A549 (cell line): ENCODE data around the gene SLC4A3. TPM values are rescaled to one million over a fixed set of nuclear protein-coding genes. Genes with fewer than 3 reads are reported as not detected.

ENCODE experiments used
- ATAC-seq, 2 experiments: fragments of 200-7000 bp in 1 of 2; fragments of >200 bp in 1 of 2; cut with Nextera tagmentation in 1 of 2; cut with Tn5 transposase in 1 of 2; 3 replicates each; pipeline versions ENCODE4 v1.8.0 to v1.9.1; 2018 to 2020; ENCODE audit warnings: mild to moderate bottlenecking in 1 of 2, moderate library complexity in 1 of 2
- CTCF ChIA-PET: fragments of 300-600 bp; sonication (Branson Sonifier 250); formaldehyde crosslinking; extraction: SDS; loops from one replicate; lab custom pipeline; 2021; ENCODE audit warnings: antibody characterized with exemption, inconsistent platforms; lab: Yijun Ruan, JAX
- POLR2A ChIA-PET: fragments of 350-600 bp; formaldehyde crosslinking; extraction: SDS; loops from one replicate; lab custom pipeline; 2021; ENCODE audit warnings: antibody characterized with exemption, inconsistent platforms; lab: Yijun Ruan, JAX
- DNase-seq, 2 experiments: peaks; one replicate each; pipeline versions ENCODE4 v3.0.0 to v3.0.0-alpha.2; 2011 to 2016; ENCODE audit warnings: low read depth in 1 of 2, low spot score in 1 of 2
- FAIRE-seq: peaks from 2 replicates; lab custom pipeline; 2011; peaks lifted over from hg19 to GRCh38; lab: Jason Lieb, UNC
- H3K27ac ChIP-seq, 2 experiments: fragments of >200 bp; sonication (Bioruptor Twin); formaldehyde crosslinking; 3 replicates each; pipeline ENCODE4 v1.5.1; 2016 to 2017
- H3K4me1 ChIP-seq: fragments of >200 bp; sonication (Bioruptor Twin); formaldehyde crosslinking; 3 replicates; pipeline ENCODE4 v1.6.1; 2016
- H3K4me2 ChIP-seq: fragments of >200 bp; sonication (Bioruptor Twin); formaldehyde crosslinking; 3 replicates; pipeline ENCODE4 v1.6.1; 2016
- H3K4me3 ChIP-seq: fragments of >200 bp; sonication (Bioruptor Twin); formaldehyde crosslinking; 3 replicates; pipeline ENCODE4 v1.5.1; 2016
- H3K9me3 ChIP-seq: fragments of >200 bp; sonication (Bioruptor Twin); formaldehyde crosslinking; 3 replicates; pipeline ENCODE4 v1.6.1; 2016
- BHLHE40 ChIP-seq: IDR thresholded peaks from 2 replicates; pipeline ENCODE4 v1.6.1; 2012; ENCODE audit warnings: low read depth, low read length, inconsistent platforms
- CEBPB ChIP-seq, 2 experiments: fragments of >200 bp in 1 of 2; sonication (Bioruptor Twin) in 1 of 2; formaldehyde crosslinking in 1 of 2; IDR thresholded peaks; 2 replicates each; pipeline ENCODE4 v1.6.1; 2012 to 2016
- CHD4 ChIP-seq: fragments of 200-600 bp; sonication (generic); IDR thresholded peaks from 2 replicates; pipeline ENCODE4 v1.6.1; 2016; ENCODE audit warnings: antibody characterized with exemption, mild to moderate bottlenecking, borderline replicate concordance
- EHF ChIP-seq: fragments of 250-450 bp; sonication (Bioruptor Pico); IDR thresholded peaks from 2 replicates; pipeline ENCODE4 v1.5.0; 2020; ENCODE audit warnings: mild to moderate bottlenecking
- FOSL2 ChIP-seq, 2 experiments: fragments of 450-650 bp in 1 of 2; fragments of >200 bp in 1 of 2; sonication (Bioruptor Twin) in 1 of 2; formaldehyde crosslinking; IDR thresholded peaks; 2 replicates each; pipeline versions ENCODE4 v1.5.0 to v1.6.1; 2016 to 2020; ENCODE audit warnings: mild to moderate bottlenecking in 1 of 2, moderate library complexity in 1 of 2
- HEYL ChIP-seq: fragments of 250-450 bp; sonication (Bioruptor Pico); IDR thresholded peaks from 2 replicates; pipeline ENCODE4 v1.8.0; 2021; ENCODE audit warnings: mild to moderate bottlenecking, moderate library complexity
- HOXA7 ChIP-seq: fragments of 250-450 bp; sonication (Bioruptor Pico); IDR thresholded peaks from 2 replicates; pipeline ENCODE4 v1.5.0; 2020; ENCODE audit warnings: mild to moderate bottlenecking, moderate library complexity
- HOXB13 ChIP-seq: fragments of 250-450 bp; sonication (Bioruptor Pico); IDR thresholded peaks from 2 replicates; pipeline ENCODE4 v1.5.0; 2020; ENCODE audit warnings: low read depth, mild to moderate bottlenecking, moderate library complexity
- HOXB5 ChIP-seq: fragments of 250-450 bp; sonication (Bioruptor Pico); IDR thresholded peaks from 2 replicates; pipeline ENCODE4 v1.5.0; 2020; ENCODE audit warnings: mild to moderate bottlenecking, moderate library complexity
- JUN ChIP-seq, 2 experiments: fragments of >200 bp; sonication (Bioruptor Twin); formaldehyde crosslinking; IDR thresholded peaks; 2 replicates in 1 of 2; 3 replicates in 1 of 2; pipeline ENCODE4 v1.6.1; 2016 to 2017
- MAFK ChIP-seq: fragments of 450-650 bp; IDR thresholded peaks from 2 replicates; pipeline ENCODE4 v1.6.1; 2014; ENCODE audit not compliant: partially characterized antibody
- NPAS2 ChIP-seq: fragments of 250-450 bp; sonication (Bioruptor Pico); IDR thresholded peaks from 2 replicates; pipeline ENCODE4 v1.8.0; 2022; ENCODE audit warnings: mild to moderate bottlenecking, moderate library complexity, borderline replicate concordance
- NR3C1 ChIP-seq: fragments of >200 bp; sonication (Bioruptor Twin); formaldehyde crosslinking; IDR thresholded peaks from 3 replicates; pipeline ENCODE4 v1.6.1; 2017
- PHF8 ChIP-seq: fragments of 200-600 bp; sonication (generic); IDR thresholded peaks from 2 replicates; pipeline ENCODE4 v1.6.1; 2016; ENCODE audit warnings: low read depth, mild to moderate bottlenecking, antibody characterized with exemption, moderate library complexity, borderline replicate concordance
- RAD21 ChIP-seq, 2 experiments: fragments of >200 bp in 1 of 2; sonication (Bioruptor Twin) in 1 of 2; formaldehyde crosslinking in 1 of 2; IDR thresholded peaks in 1 of 2; conservative IDR thresholded peaks in 1 of 2; 2 replicates in 1 of 2; 3 replicates in 1 of 2; pipeline ENCODE4 v1.6.1; 2012 to 2018; ENCODE audit warnings: inconsistent platforms in 1 of 2
- RCOR1 ChIP-seq: fragments of 150-350 bp; IDR thresholded peaks from 2 replicates; pipeline ENCODE4 v1.6.1; 2014; ENCODE audit warnings: antibody characterized with exemption, low read length, low read depth
- RFX5 ChIP-seq: fragments of 450-650 bp; IDR thresholded peaks from 2 replicates; pipeline ENCODE4 v1.7.1; 2014; ENCODE audit warnings: antibody characterized with exemption, mild to moderate bottlenecking, moderate library complexity
- RNF2 ChIP-seq: fragments of 200-600 bp; sonication (generic); IDR thresholded peaks from 2 replicates; pipeline ENCODE4 v1.6.1; 2016; ENCODE audit warnings: low read depth, mild to moderate bottlenecking, antibody characterized with exemption, moderate library complexity, borderline replicate concordance
- ZC3H11A ChIP-seq: fragments of 450-650 bp; IDR thresholded peaks from 2 replicates; pipeline ENCODE4 v1.6.1; 2014; ENCODE audit warnings: antibody characterized with exemption, mild to moderate bottlenecking
- ZNF302 ChIP-seq: fragments of 250-450 bp; sonication (Bioruptor Pico); IDR thresholded peaks from 2 replicates; pipeline ENCODE4 v1.9.0; 2021; ENCODE audit warnings: inconsistent platforms, mild to moderate bottlenecking, moderate library complexity
- WGBS: methylation state at CpG from one replicate; pipeline ENCODE4 v1.1.6; 2017; ENCODE audit errors: missing lambda C conversion rate; 5-methylcytosine and 5-hydroxymethylcytosine counted together
- polyA plus RNA-seq, 4 experiments: library from polyadenylated mRNA; depleted of rRNA in 3 of 4; stranded (reverse); fragments of >200 nt; fragmentation: RNase III in 1 of 4; extraction: RNeasy Plus Mini Kit Qiagen cat#74134 plus additional on column Dnase treatment in 1 of 4; gene quantifications; 2 replicates in 3 of 4; 3 replicates in 1 of 4; pipeline ENCODE4 v1.2.3, GENCODE V29; 2011 to 2017
- TF ChIP-seq, protein P1 (sequence below): fragments of 250-450 bp; sonication (Bioruptor Pico); IDR thresholded peaks from 2 replicates; pipeline ENCODE4 v1.5.0; 2020; ENCODE audit warnings: low read depth, mild to moderate bottlenecking, moderate library complexity
- TF ChIP-seq, protein P2 (sequence below): IDR thresholded peaks from 2 replicates; pipeline ENCODE4 v1.6.1; 2012
- TF ChIP-seq, protein P3 (sequence below): fragments of >200 bp; sonication (Bioruptor Twin); formaldehyde crosslinking; IDR thresholded peaks from 3 replicates; pipeline ENCODE4 v1.5.1; 2016
- TF ChIP-seq, protein P4 (sequence below): fragments of 250-450 bp; sonication (Bioruptor Pico); IDR thresholded peaks from 2 replicates; pipeline ENCODE4 v1.5.0; 2021; ENCODE audit warnings: mild to moderate bottlenecking, moderate library complexity, borderline replicate concordance

SLC4A3 gene
- polyA plus RNA-seq, 2 of the 4 experiments (the other 2 are of a cell fraction) = 1.4 to 3.6 TPM

DNA sequence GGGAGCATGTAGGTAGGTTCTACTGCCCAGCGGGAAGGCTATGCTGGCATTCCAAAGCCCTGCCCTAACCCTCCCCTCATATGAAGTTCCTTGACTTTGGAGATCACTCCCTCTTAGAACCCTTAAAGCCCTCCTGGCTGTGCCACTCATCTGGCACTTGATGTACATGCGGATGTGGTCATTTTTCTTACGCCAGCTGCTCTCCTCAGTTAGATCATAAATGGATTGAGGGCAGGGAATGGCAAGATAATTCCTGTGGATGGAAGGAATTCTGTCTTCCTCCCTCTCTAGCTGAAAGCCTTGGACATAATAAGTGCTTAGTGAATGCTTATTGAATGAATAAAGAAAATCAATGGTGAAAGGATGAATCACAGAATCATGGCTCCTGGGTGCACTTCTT lies 51.6 kb downstream of the SLC4A3 start:
- H3K9me3 ChIP-seq = 0 out of 3 replicates have a peak, but pooled peaks cover 5% of the 10 kb centered on the region
- FAIRE-seq (no peak), DNase-seq (no peak), ATAC-seq (no peak)
- no peak overlapping the region for H3K27ac ChIP-seq
- CTCF ChIA-PET = interaction anchor here (1.2 to 3.5 kb wide), 2 partner anchors 10 to 15 kb away, joined by 3 to 22 read pairs; no protein-coding TSS in a partner anchor
- POLR2A ChIA-PET = no interaction called here
- TF ChIP-seq HOXA7 (CRISPR knock-in tag) = no peak
- TF ChIP-seq RAD21 (conservative IDR thresholded peaks at IDR 0.05 in 1 of 2, IDR thresholded peaks at IDR 0.05 in 1 of 2) = no peak
- H3K4me2 ChIP-seq = no peak overlapping the region
- whole genome bisulfite sequencing = 63% methylated on average over 3 of the region's 3 CpGs
- no peak overlapping the region for H3K4me3 ChIP-seq
- H3K4me1 ChIP-seq = no peaks in the 10 kb centered on the region

DNA sequence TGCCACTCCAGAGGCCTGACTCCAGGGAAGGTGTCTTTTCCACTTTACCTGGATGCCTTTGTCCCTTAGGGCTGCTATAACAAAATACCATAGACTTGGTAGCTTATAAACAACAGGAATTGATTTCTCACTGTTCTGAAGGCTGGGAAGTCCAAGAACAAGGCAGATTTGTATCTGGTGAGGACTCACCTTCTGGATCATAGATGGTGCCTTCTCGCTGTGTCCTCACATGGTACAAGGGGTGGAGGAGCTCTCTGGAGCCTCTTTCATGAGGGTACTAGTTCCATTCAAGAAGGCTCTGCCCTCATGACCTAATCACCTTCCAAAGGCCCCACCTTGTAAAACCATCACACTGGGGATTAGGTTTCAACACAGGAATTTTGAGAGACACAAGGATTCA lies 52.1 kb downstream of the SLC4A3 start:
- no peak overlapping the region for H3K27ac ChIP-seq
- H3K4me1 ChIP-seq = no peaks in the 10 kb centered on the region
- 50% methylated on average over 1 of the region's 1 CpG for WGBS
- FAIRE-seq (no peak), ATAC-seq (no peak), DNase-seq (no peak)
- TF ChIP-seq NPAS2 (CRISPR knock-in tag) (no peak), RAD21 (conservative IDR thresholded peaks at IDR 0.05 in 1 of 2, IDR thresholded peaks at IDR 0.05 in 1 of 2) (no peak), NR3C1 (no peak), MAFK (no peak), JUN (IDR thresholded peaks at IDR 0.05) (no peak), RNF2 (no peak), CEBPB (IDR thresholded peaks at IDR 0.05) (no peak)
- TF ChIP-seq, protein P1, sequence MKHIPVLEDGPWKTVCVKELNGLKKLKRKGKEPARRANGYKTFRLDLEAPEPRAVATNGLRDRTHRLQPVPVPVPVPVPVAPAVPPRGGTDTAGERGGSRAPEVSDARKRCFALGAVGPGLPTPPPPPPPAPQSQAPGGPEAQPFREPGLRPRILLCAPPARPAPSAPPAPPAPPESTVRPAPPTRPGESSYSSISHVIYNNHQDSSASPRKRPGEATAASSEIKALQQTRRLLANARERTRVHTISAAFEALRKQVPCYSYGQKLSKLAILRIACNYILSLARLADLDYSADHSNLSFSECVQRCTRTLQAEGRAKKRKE = no peak
- TF ChIP-seq, protein P2, sequence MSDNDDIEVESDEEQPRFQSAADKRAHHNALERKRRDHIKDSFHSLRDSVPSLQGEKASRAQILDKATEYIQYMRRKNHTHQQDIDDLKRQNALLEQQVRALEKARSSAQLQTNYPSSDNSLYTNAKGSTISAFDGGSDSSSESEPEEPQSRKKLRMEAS = no peak
- ChIA-PET CTCF (interaction anchor here (1.2 to 3.5 kb wide), 2 partner anchors 10 to 15 kb away, joined by 3 to 22 read pairs; no protein-coding TSS in a partner anchor), POLR2A (no interaction called here)
- no peak overlapping the region for H3K4me3 ChIP-seq
- no peak overlapping the region for H3K4me2 ChIP-seq
- 0 out of 3 replicates have a peak, but pooled peaks cover 5% of the 10 kb centered on the region for H3K9me3 ChIP-seq

DNA sequence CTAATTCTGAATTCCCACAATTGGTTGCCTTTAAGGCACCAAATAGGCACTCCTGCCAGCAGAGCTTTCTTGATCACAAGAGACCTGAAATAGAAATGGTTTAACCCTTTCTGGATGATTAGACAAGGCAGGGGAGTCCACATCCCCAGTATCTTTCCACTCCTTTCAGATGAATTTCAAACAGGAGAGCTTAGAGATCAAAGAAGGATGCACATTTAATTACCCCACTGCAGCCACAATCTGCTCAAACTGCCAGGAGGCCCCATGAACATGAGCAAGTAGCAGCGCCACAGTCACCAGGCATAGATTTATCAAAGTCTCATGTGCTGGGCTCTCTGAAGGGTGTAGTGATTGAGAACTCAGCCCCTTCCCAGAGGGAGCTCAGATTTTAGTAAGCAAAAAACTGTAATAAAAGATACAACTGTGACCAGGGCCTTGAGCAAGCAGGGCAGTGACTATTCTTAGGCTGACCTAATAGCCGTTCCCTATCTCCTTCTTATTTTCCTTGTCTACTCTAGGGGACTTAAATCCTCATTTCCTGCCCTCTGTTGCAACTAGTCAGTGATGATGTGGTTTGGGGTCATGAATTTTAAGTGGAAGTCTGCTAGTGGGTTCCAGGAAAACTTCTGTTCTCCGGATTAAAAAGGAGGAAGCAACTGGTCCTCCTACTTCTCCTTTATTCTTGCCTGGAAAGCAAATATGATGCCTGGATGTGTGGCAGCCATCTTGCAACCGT lies 53.7 kb downstream of the SLC4A3 start:
- Histone ChIP-seq H3K9me3 (0 out of 3 replicates have a peak, but pooled peaks cover 5% of the 10 kb centered on the region), H3K27ac (no peak overlapping the region), H3K4me1 (no peaks in the 10 kb centered on the region), H3K4me3 (no peak overlapping the region), H3K4me2 (no peak overlapping the region)
- 57% methylated on average over 4 of the region's 4 CpGs for WGBS
- TF ChIP-seq PHF8 (no peak), JUN (IDR thresholded peaks at IDR 0.05) (no peak), CHD4 (no peak), HEYL (CRISPR knock-in tag) (no peak), EHF (no peak), NR3C1 (no peak), FOSL2 (IDR thresholded peaks at IDR 0.05) (no peak), FOSL2 (CRISPR knock-in tag; IDR thresholded peaks at IDR 0.05) (no peak), ZC3H11A (no peak), HOXB13 (CRISPR knock-in tag) (no peak), HOXB5 (CRISPR knock-in tag) (no peak), BHLHE40 (no peak), RCOR1 (no peak), ZNF302 (CRISPR knock-in tag) (no peak), RFX5 (no peak)
- TF ChIP-seq, protein P3, sequence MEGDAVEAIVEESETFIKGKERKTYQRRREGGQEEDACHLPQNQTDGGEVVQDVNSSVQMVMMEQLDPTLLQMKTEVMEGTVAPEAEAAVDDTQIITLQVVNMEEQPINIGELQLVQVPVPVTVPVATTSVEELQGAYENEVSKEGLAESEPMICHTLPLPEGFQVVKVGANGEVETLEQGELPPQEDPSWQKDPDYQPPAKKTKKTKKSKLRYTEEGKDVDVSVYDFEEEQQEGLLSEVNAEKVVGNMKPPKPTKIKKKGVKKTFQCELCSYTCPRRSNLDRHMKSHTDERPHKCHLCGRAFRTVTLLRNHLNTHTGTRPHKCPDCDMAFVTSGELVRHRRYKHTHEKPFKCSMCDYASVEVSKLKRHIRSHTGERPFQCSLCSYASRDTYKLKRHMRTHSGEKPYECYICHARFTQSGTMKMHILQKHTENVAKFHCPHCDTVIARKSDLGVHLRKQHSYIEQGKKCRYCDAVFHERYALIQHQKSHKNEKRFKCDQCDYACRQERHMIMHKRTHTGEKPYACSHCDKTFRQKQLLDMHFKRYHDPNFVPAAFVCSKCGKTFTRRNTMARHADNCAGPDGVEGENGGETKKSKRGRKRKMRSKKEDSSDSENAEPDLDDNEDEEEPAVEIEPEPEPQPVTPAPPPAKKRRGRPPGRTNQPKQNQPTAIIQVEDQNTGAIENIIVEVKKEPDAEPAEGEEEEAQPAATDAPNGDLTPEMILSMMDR = no peak
- TF ChIP-seq, protein P4, sequence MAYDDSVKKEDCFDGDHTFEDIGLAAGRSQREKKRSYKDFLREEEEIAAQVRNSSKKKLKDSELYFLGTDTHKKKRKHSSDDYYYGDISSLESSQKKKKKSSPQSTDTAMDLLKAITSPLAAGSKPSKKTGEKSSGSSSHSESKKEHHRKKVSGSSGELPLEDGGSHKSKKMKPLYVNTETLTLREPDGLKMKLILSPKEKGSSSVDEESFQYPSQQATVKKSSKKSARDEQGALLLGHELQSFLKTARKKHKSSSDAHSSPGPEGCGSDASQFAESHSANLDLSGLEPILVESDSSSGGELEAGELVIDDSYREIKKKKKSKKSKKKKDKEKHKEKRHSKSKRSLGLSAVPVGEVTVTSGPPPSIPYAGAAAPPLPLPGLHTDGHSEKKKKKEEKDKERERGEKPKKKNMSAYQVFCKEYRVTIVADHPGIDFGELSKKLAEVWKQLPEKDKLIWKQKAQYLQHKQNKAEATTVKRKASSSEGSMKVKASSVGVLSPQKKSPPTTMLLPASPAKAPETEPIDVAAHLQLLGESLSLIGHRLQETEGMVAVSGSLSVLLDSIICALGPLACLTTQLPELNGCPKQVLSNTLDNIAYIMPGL (CRISPR knock-in tag) = no peak
- DNase-seq (no peak), ATAC-seq (no peak), FAIRE-seq (no peak)
- ChIA-PET CTCF (interaction anchor here (0.8 to 3.5 kb wide), 2 partner anchors 8 to 12 kb away, joined by 3 to 22 read pairs; no protein-coding TSS in a partner anchor), POLR2A (no interaction called here)
